NK-92 (cell line): Measurements from ENCODE around the gene CCDC71L.

Source experiments
- DNase-seq: peaks from one replicate; lab custom pipeline; 2025; ENCODE audit not compliant: unreplicated experiment; lab: John Stamatoyannopoulos, UW

The CCDC71L gene

DNA sequence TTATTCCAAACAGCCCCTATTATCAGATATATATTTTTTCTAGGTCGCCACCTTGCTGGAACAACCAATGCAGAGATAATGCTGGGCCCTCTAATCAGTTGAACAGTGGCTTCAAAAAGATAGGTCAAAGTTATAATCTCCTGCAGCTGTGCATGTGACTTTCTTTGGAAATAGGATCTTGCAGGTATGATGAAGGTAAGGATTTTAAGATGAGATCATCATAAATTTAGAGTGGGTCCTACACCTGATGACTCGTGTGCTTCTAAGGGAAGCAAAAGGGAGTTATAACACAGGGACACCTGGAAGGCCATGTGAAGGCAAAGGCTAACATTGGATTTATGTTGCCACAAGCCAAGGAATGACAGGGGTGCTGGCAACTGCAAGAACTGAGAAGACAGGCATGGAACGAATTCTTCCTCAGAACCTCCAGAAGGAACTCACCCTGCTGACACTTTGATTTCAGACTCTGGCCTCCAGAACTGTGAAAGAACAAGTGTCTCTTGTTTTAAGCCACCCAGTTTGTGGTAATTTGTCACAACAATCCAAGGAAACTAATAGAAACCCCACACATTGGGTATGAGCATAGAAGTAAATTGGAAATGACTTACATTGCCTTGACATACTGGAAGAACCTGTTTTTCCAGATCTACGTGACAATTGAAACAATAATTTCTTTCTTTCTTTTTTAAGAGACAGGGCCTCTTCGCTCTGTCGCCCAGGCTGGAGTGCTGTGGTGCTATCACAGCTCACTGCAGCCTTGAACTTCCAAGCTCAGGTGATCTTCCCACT lies 34.4 kb downstream of the CCDC71L start:
- DNase-seq = no peak

DNA sequence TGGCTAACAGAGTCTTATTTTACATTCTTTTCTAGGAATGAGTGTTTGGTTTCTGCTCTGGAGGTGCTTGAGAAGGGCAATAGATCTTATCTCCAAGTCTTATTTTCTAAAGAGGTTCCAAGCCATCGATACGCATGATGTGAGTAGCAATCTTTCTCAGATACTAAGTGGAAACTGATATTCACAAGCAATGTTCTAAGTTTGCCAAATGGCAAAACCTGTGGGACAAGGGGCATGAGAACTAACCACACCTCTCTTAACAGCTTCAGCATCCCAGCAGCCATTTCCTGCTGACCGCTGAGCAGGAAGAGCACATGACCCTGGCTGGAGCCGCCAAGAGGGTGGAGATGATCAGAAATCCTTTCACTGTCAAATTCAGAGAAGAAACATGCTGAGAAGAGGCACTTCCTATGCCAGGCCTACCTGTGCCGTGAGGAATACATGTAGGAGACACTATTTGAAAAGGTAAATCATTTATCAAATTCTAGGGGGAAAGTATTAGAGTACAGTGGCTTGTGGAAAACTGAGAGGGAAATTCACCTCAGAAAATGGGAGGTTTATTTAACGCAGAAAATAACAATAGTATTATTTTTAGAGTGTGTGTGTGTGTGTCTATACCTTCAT lies 35.2 kb downstream of the CCDC71L start:
- no peak for DNase-seq

DNA sequence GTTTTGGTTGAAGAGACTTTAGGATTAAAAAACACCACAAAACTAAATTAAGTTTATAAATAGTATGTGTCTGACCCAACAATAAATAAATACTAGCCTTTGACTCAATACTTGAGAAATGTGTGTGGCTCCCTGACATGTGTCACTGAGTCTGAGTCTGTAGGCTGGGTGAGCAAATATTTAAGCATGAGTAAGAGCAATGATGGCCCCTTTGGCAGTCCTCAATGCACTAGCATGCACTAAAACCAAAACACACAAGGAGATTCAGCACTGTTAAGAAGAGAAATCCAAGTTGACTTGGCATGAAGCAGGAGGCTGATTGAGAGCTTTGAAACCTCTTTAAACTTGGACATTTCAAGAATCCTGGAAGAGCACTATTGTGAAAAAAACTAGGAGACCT lies 37.1 kb downstream of the CCDC71L start:
- DNase-seq = no peak

DNA sequence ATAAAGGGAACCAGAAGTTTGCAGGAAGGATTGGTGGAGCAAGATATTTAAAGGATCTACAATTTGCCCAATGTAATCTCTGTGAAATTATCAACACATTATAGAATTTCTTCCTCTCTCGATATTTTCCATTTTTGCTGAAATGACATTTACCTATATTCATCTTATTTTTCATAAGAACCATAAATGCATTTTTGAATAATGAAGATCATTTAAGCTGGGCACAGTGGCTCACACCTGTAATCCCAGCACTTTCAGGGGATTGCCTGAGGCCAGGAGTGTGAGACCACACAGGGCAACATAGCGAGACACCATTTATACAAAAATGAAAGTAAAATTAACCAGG lies 37.7 kb downstream of the CCDC71L start:
- no peak for DNase-seq

DNA sequence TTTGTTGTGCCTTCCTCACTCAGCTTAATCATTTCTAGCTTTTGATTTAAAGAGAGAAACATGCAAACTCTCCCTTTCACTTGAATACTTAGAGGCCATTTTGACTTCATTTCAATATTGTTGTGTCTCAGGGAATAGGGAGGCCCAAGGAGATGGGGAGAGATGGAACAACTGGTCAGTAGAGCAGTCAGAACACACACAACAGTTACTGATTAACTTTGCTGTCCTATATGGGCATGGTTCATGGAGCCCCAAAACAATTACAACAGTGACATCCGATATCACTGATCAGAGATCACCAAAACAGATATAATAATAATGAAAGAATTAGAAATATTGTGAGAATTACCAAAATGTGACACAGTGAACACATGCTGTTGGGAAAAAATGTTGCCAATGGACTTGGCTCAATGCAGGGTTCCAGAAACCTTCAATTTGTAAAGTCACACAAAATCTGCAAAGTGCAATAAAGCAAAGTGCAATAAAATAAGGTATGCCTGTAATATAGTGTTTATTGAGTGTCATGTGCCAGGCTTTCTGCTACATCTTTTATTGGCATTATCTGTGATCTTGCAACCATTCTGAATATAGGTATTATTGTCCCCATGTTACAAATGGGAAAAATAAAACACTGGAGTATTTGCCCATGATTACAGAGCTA lies 38.2 kb downstream of the CCDC71L start:
- DNase-seq = no peak

DNA sequence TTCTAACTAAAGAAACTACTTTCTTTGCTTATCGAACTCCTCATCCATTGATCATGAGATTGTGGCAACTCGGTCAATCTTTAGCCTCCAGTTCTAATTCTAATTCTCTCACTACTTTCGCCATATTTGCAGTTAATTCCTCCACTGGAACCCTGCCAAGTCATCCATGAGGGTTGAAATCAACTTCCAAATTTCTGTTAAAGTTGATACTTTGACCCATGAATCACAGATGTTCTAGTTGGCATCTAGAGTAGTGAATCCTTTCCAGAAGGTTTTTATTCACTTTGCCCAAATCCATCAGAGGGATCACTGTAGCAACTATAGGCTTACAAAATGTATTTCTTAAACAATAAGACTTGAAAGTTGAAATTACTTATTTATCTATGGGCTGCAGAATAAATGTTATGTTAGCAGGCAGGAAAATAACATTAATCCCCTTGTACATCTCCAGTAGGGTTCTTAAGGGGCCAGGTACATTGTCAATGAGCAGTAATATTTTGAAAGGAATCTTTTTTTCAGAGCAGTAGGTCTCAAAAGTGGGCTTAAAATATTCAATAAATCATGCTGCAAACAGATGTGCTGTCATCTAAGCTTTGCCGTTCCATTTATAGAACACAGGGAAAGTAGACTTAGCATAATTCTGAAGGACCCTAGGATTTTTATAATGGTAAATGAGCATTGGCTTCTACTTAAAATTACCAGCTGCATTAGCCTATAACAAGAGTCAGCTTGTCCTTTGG lies 39.4 kb downstream of the CCDC71L start:
- DNase-seq = no peak

DNA sequence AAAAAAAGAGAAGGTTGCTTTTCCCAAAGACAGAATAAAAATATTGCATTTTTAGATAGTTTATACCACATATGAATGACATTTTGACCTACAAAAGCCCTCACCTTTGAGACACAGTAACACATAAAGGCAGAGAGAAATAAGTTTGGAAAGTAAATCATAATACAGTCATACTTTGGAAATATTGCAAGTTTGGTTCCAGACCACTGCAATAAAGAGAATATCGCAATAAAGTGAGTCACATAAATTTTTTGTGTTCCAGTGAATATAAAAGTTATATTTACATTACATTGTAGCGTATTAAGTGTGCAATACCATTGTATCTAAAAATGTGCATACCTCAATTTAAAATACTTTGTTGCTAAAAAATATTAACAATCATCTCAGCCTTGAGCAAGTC lies 40.3 kb downstream of the CCDC71L start:
- DNase-seq = no peak

DNA sequence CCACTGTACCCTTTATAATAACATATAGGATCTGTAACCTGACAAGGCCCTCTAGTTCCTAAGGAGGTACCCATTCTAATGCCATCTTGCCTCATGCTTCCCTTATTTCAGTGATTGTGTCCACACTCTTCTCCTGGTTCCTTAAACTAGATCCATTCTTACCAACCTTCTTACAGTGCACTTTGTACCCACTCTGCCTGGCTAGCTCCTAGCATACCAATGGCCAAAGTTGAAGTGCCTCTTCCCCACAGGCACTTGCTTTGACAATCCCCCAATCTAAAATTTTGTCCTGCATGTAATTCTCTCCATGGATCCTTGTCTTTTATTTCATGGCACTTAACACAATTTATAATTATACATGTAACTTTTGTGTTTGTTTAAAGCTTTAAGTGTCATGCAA lies 40.9 kb downstream of the CCDC71L start:
- no peak for DNase-seq

DNA sequence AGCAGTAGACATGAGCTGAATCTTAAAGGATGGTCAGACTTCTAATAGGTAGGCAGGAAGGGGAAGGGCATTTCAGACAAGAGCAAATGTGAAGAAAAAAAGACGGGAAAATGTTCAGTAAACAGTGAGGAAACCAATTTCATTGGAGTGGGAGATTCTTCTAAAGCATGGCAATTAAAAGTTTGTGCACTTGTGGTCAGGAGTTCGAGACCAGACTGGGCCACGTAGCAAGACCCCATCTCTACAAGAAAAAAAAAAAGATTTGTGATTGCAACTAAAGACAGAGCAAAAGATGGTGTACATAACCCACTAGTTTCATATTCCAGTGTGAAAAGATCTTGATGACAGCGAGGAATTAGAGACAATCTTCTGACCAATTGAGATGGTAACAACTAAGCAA lies 41.7 kb downstream of the CCDC71L start:
- DNase-seq = no peak

DNA sequence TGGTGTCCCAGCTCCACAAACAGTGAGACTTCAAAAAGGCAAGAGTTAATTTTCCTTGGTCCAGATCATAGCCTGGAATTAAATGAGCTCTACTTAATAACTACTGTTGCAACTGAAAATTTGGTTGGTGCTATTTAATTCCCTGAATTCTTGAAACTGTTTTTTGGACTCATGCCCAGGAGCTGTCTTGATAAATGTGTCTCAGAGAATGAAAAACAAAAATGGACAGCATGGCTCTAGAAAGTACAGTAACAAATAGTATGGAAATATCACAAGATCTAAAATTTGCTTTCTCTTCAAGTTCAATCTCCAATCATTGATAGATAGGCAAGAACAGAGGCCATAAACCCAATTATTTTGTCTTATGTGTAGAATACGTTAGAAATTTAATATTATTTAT lies 42.5 kb downstream of the CCDC71L start:
- no peak for DNase-seq

DNA sequence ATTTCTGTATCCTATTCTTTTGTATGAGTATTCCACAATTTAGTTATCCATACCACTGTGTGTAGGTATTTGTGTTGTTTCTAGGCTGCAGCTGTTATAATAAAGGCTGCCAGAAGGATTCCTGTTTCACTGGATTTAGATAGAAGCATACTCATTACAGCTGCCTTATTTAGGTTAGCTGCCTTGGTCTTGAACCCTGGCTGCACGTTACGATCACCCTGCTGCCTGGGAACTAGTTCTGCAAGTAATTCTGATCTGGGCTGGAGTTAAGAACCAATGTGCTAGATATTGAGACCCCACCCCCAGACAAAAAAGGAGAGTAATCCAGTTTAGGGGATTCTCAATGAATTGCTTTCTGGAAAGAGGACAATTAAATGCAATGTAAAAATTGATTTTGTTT lies 43.1 kb downstream of the CCDC71L start:
- no peak for DNase-seq

DNA sequence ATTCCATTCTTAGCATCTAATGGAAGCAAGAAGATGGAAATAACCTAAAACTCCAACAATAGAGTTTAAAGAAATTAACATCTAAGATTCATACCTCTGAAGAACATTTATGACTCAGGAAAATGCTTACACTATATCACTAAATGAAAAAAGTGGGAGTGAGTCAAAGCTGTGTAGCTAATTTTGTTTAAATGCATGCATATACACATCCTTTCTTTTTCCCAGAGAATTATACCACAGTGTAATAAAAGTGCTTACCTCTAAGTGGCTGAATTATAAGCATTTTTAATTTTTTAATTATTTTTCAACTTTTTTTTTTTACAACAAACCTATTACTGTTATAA lies 44.3 kb downstream of the CCDC71L start:
- no peak for DNase-seq

DNA sequence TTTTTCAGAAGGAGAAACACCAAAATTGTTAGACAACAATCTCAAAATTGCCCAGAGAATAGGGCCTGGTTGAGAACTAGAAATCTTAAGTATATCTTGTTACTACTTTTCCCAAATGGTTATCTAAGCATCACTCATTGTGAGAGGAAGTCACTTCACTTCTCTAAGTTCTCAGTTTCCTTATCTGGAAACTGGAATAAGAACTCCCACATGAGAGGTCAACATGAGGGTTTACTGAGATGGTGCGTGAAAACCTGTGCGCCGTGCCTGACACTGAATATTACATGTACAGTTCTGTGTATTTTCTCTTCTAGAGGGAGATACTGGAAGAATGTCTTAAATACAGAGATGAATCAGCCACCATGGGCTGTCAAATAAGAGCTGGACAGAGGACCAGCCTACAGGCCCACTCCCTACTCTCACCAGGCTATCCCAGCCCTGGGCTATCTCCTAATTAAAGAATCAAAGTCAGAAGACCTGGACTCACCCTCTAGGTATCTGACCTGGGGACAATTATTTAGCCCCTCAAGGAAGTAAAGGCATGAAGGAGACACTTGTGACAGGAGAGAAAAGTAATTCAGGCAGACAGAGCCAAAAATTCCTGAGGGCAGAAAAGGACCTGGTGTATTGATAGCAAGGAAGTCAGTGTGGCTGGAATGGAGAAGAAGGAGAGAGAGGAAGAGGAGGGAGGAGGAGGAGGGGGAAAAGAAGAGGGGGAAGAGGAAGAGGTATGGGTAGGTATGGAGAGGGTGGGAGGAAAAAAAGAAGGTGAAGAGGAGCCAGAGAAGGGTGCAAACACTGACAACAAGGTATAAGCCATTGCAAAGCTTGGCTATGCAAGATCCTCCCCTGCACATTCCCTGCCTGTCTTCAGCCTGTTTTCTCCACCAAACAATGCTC lies 44.9 kb downstream of the CCDC71L start:
- DNase-seq = no peak

DNA sequence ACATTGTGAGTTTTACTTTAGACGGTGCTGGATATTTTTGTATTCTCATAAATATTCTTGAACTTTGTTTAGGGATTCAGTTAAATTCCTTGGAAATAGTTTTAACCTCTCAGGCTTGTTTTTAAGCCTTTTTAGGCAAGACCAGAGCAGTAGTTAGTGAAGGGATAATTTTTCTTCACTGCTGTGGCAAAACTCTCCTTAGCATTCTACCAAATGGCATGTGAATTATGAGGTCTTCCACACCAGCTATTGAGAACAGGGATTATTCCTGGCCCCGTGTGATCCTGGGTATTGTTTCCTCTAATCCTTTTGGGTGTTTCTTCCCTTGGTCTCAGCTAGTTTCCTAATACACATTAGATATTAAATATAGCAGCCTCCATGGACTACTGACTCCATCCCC lies 46.2 kb downstream of the CCDC71L start:
- no peak for DNase-seq

DNA sequence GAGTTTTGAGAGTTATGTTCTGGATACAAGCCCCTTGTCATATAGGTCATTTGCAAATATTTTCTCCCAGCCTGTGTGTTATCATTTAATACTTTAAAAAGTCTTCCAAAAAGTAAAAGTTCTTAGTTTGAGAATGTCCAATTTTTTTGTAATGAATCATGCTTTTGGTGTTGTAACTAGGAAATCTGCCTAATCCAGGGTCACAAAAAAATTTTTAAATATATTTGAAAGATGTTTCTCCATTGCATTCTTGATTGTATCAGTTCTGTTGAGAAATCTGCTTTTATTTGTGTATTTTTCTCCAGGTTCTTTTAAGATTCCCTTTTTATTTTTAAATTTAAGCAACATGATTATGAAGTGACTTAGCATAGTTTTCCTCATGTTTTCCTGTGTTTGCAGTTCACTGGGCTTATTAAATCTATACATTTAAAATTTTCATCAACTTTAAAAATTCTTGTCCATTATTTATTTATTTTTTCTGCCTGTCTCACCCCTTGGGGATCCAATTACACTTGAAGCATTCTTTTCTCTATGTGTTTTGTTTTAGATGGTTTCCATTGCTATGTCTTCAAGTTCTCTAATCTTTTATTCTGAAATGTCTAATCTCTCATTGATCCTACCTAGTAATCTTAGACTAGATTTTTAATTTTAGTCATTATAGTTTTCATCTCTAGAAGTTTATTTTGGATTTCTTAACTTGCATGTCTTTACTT lies 47.0 kb downstream of the CCDC71L start:
- DNase-seq = no peak

DNA sequence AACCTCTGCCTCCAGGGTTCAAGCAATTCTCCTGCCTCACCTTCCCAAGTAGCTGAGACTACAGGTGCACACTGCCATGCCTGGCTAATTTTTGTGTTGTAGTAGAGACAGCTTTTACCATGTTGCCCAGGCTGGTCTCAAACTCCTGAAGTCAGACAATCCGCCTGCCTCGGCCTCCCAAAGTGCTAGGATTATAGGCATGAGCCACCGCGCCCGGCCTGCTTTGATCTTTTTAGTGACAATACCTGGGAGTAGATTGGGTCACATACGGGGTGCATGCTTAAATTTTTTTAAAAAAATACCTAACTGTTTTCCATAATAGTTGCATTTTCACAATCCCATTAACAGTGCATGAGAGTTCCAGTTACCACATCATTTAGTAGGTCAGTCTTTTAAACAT lies 47.7 kb downstream of the CCDC71L start:
- no peak for DNase-seq

DNA sequence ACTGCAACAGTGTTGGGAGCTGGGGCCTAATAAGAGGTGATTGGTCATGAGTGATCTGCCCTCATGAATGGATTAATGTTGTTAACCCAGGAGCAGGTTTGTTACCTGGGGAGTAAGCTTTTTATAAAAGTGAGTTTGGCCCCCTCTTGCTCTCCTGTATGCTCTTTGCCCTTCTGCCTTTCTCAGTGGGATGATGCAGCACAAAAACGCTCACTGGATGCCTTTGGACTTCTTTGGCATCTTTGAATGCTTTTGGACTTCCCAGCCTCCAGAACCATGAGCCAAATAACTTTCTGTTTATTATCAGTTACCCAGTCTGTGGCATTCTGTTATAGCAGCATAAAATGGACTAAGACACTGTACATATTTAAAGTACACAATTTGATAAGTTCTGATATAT lies 48.5 kb downstream of the CCDC71L start:
- no peak for DNase-seq

DNA sequence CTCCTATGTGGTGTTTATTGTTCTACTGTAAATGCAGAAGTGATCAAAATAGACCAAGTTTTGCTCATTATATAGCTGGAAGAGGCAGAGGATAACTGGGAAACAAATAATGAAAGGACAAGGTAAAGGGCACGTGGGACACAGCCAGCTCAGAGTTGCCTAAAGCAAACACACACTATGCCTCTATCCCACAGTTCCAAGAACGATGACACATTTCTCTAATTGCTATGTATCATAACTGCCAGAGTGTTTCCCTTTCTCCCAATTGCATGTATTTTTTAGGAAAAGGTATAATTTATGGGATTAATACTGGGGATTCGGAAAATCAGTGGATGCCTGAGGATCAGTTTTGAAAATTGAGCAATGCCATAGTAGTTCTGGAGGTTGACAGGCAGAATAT lies 49.0 kb downstream of the CCDC71L start:
- no peak for DNase-seq

DNA sequence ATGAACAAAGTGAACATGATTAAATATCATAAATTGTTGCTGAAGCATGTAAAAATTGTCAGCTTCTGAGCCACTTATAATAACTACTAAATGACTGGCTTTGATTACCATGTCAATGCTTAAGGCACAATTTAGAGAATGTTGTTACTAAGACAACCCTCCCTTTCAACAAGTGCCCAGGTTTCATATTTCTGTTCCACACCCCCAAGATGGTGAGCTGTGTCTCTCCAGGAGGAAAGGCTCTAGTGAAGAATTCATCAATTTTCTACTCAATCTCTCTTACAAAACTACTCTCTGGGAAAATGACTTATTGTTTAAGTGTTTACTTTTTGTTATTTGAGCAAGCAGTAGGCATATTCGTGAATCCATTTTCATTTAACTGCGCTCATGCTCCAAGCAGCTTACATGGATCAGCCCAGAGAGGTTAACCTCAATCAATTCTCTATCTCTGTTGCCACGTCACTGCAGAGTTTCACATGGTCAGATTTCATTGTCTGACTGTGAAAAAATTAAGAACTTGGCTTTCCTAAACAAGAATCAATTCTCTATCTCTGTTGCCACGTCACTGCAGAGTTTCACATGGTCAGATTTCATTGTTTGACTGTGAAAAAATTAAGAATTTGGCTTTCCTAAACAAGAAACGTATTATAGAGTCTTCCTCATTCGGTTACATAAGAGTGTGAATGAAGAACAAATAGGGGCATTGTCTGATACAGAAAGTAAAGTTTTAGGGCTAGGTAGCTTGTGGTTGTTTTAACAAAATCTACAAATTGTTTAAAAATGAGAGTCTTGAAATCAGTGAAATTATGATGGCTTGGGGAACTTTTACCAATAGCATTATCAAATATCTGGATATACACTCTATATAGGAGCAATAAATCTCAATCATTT lies 49.7 kb downstream of the CCDC71L start:
- no peak for DNase-seq
